ENCODE results near the gene FAM210B. TPM values are rescaled to one million over a fixed set of nuclear protein-coding genes. Genes with fewer than 3 reads are reported as not detected.

FAM210B gene
- total and polyA plus RNA-seq, 2 of the 13 experiments (the other 11 are each of a cell fraction or from before 2014, with no cell fraction given), result 75.9 to 107 TPM

DNA sequence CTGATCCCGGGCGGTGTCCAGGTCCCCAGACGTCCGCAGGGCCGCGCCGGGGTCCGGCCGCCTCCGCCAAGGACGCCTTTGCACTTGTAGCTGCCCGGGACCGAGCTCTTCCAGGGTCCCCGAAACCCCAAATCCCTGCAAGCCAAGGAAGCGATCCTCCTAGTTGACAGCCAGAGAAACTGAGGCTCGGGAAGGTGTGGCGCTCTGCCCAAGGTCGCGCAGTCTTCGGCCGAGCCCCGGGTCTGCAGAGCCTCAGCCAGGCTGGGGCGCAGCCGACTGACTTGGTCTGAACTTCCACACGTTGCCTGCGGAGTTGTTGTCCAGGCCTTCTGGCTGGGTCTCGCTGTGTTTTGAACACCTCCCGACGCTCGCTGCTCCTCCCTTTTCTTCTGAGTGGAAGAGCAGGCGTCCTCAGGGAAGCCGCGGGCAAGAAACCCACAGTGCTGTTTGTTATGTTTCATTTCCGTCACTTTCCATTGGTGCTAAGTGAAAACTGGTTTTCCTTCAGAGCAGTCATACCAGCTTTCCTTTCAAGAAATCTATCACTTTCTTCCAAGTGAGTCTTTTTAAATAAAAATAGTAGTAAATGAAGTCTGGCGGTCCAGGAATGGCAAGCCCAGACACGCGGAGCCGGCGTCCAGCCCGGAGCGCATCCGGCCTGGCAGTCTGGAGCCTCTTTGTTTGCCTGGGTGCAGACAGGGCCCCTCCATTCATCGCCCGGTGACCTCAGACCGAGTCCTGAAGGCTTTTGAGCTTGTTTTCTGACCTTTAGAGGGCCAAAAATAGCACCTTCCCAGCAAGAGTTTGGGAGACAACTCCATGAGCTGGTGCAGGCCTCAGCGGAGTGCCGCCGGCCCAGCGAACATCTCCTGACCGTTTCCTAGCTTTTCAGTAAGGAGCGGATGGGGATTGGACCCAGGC, 698 bp downstream of the FAM210B start (continued):
- TF ChIP-seq CEBPG (CRISPR knock-in tag; IDR thresholded peaks at IDR 0.05) (peak; percentile 35), MED8 (CRISPR knock-in tag; IDR thresholded peaks at IDR 0.05; ENCODE audit: insufficient replicate concordance) (peak; percentile 56), ZNF768 (CRISPR knock-in tag; IDR thresholded peaks at IDR 0.05) (peak; percentile 49; the same call in 1 of the 2 replicates), PRPF4 (IDR thresholded peaks at IDR 0.05; ENCODE audit: low read depth, low read length, poor library complexity, severe bottlenecking) (no peak), JUND (CRISPR knock-in tag; IDR thresholded peaks at IDR 0.05) (no peak), AHR (CRISPR knock-in tag; IDR thresholded peaks at IDR 0.05) (no peak), ATF1 (CRISPR knock-in tag; IDR thresholded peaks at IDR 0.05) (no peak), TMF1 (CRISPR knock-in tag; IDR thresholded peaks at IDR 0.05; ENCODE audit: low read depth) (peak; percentile 47; the same call in 1 of the 2 replicates), REPIN1 (CRISPR knock-in tag; IDR thresholded peaks at IDR 0.05; ENCODE audit: borderline replicate concordance, low read depth) (peak; percentile 76; the same call in 1 of the 2 replicates), HDAC1 (CRISPR knock-in tag; IDR thresholded peaks at IDR 0.05) (peak; percentile 35; the same call in 1 of the 2 replicates), ZNF850 (CRISPR knock-in tag; conservative IDR thresholded peaks at IDR 0.05) (no peak), MEIS1 (CRISPR knock-in tag; IDR thresholded peaks at IDR 0.05; ENCODE audit: borderline replicate concordance) (no peak; the same call in 1 of the 2 replicates)
- TF ChIP-seq, protein P1, sequence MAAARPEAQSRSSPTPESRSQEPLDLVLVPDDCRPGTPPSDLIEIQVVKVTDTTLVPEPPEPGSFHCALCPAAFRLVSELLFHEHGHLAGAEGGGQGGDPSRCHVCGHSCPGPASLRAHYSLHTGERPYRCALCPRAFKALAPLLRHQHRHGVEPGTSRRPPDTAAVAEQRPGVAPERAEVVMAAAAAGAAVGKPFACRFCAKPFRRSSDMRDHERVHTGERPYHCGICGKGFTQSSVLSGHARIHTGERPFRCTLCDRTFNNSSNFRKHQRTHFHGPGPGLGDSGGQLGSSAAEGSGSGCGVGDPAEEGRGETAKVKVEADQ (CRISPR knock-in tag; IDR thresholded peaks at IDR 0.05; ENCODE audit: borderline replicate concordance), result peak; percentile 23
- TF ChIP-seq, protein P2, sequence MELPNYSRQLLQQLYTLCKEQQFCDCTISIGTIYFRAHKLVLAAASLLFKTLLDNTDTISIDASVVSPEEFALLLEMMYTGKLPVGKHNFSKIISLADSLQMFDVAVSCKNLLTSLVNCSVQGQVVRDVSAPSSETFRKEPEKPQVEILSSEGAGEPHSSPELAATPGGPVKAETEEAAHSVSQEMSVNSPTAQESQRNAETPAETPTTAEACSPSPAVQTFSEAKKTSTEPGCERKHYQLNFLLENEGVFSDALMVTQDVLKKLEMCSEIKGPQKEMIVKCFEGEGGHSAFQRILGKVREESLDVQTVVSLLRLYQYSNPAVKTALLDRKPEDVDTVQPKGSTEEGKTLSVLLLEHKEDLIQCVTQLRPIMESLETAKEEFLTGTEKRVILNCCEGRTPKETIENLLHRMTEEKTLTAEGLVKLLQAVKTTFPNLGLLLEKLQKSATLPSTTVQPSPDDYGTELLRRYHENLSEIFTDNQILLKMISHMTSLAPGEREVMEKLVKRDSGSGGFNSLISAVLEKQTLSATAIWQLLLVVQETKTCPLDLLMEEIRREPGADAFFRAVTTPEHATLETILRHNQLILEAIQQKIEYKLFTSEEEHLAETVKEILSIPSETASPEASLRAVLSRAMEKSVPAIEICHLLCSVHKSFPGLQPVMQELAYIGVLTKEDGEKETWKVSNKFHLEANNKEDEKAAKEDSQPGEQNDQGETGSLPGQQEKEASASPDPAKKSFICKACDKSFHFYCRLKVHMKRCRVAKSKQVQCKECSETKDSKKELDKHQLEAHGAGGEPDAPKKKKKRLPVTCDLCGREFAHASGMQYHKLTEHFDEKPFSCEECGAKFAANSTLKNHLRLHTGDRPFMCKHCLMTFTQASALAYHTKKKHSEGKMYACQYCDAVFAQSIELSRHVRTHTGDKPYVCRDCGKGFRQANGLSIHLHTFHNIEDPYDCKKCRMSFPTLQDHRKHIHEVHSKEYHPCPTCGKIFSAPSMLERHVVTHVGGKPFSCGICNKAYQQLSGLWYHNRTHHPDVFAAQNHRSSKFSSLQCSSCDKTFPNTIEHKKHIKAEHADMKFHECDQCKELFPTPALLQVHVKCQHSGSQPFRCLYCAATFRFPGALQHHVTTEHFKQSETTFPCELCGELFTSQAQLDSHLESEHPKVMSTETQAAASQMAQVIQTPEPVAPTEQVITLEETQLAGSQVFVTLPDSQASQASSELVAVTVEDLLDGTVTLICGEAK (IDR thresholded peaks at IDR 0.05), result no peak
- TF ChIP-seq, protein P2 (CRISPR knock-in tag; IDR thresholded peaks at IDR 0.05), result peak; percentile 76
- TF ChIP-seq, protein P3, sequence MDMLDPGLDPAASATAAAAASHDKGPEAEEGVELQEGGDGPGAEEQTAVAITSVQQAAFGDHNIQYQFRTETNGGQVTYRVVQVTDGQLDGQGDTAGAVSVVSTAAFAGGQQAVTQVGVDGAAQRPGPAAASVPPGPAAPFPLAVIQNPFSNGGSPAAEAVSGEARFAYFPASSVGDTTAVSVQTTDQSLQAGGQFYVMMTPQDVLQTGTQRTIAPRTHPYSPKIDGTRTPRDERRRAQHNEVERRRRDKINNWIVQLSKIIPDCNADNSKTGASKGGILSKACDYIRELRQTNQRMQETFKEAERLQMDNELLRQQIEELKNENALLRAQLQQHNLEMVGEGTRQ (IDR thresholded peaks at IDR 0.05; ENCODE audit: low read depth, low read length), result no peak
- TF ChIP-seq, protein P3 (CRISPR knock-in tag; IDR thresholded peaks at IDR 0.05; ENCODE audit: borderline replicate concordance), result no peak
